Measurements from ENCODE around the gene FBXO42. TPM values are rescaled to one million over a fixed set of nuclear protein-coding genes. Genes with fewer than 3 reads are reported as not detected.
"Not testable (repeated sequence)": the region's sequence is repeated elsewhere in the genome, so short reads cannot be mapped to it uniquely, and the experiment has no call there.

Gene FBXO42
- total RNA-seq, 1 experiment from 2014 or later: 21.9 TPM

DNA sequence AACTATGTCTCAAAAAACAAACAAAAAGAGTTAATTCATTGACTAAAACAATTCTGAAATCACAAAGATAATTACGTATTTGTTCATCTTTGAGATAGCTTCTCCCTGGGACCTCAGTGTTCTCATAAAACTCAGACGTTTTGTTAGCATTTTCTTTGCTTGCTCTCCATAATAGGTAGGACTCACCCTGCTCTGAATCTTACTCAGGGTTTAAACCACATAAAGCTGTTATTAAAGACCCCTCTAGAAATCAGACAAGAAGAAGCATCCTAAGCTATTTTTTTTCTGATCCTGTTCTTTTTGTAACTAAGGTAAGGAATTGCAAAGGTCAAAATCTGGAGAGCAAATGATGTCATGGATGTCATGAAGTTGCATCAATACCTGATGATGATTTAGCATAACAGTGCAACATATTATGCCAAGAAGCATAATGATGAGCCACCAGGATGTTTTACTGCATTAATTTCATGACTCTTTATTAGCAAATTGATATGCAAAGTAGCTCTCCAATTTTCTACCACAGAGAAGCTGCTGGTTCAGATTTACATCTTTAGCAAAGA, 2.4 kb downstream of the FBXO42 start:
- intact Hi-C loops (cut with micrococcal nuclease): loop anchor here (5.0 kb wide), 1 partner anchor 58 kb away; no protein-coding TSS in a partner anchor
- DNase-seq (ENCODE audit: unreplicated experiment): no peak
- POLR2A ChIA-PET: interaction anchor here (0.6 to 4.2 kb wide), 13 partner anchors 14 to 555 kb away, joined by 3 to 51 read pairs (median 3); partner anchors contain the start of genes RNU1-1 and SZRD1
- H3K36me3 Mint-ChIP-seq (ENCODE audit: insufficient read depth, unreplicated experiment): no peaks in the 10 kb centered on the region
- CTCF ChIA-PET: interaction anchor here (1.0 kb wide), 1 partner anchor 56 kb away, joined by 3 read pairs; no protein-coding TSS in a partner anchor
- H3K27ac Mint-ChIP-seq (ENCODE audit: low read depth, unreplicated experiment): no peak overlapping the region
- H3K9me3 Mint-ChIP-seq (ENCODE audit: unreplicated experiment): no peaks in the 10 kb centered on the region
- TF ChIP-seq, protein P1, sequence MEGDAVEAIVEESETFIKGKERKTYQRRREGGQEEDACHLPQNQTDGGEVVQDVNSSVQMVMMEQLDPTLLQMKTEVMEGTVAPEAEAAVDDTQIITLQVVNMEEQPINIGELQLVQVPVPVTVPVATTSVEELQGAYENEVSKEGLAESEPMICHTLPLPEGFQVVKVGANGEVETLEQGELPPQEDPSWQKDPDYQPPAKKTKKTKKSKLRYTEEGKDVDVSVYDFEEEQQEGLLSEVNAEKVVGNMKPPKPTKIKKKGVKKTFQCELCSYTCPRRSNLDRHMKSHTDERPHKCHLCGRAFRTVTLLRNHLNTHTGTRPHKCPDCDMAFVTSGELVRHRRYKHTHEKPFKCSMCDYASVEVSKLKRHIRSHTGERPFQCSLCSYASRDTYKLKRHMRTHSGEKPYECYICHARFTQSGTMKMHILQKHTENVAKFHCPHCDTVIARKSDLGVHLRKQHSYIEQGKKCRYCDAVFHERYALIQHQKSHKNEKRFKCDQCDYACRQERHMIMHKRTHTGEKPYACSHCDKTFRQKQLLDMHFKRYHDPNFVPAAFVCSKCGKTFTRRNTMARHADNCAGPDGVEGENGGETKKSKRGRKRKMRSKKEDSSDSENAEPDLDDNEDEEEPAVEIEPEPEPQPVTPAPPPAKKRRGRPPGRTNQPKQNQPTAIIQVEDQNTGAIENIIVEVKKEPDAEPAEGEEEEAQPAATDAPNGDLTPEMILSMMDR (IDR thresholded peaks at IDR 0.05; ENCODE audit: unreplicated experiment): no peak
- H3K27me3 Mint-ChIP-seq (ENCODE audit: insufficient read depth, unreplicated experiment): no peaks in the 10 kb centered on the region
- H3K4me3 Mint-ChIP-seq (ENCODE audit: unreplicated experiment): peak overlapping the region; percentile 87
- peaks cover 21% of the 10 kb centered on the region for H3K4me1 Mint-ChIP-seq (ENCODE audit: insufficient read depth, unreplicated experiment)
- no TSS peak for BruUV-seq (replicated peaks)

DNA sequence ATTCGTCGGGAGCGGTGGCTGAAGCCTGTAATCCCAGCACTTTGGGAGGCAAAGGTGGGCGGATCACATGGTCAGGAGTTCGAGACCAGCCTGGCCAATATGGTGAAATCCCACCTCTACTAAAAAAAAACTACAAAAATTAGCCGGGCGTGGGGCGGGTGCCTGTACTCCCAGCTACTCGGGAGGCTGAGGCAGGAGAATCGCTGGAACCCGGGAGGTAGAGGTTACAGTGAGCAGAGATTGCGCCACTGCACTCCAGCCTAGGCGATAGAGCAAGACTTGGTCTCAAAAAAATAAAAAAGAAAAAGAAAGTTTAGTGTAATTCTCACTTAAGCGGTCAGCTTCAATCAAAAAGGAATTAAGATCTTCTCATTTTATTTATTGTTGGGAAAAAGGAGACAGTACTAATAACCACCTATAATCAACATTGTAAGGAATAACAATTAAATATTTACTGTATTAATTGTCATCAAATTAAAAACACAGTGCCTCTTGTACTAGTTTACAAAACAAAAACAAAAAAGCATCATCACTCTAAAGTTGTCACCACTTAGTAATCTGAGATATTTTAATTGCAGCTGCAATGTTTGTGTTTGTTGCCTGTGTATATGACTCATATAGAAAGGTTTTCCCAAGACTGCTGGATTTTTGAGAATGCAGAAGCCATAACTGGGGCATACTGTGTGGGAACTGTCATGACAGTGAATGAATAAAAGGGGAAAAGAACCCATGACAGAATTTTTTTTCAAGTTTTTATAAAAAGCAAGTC, 3.7 kb downstream of the FBXO42 start:
- Mint-ChIP-seq H3K36me3 (ENCODE audit: insufficient read depth, unreplicated experiment) (no peaks in the 10 kb centered on the region), H3K4me1 (ENCODE audit: insufficient read depth, unreplicated experiment) (peaks cover 21% of the 10 kb centered on the region), H3K9me3 (ENCODE audit: unreplicated experiment) (no peaks in the 10 kb centered on the region), H3K4me3 (ENCODE audit: unreplicated experiment) (no peak overlapping the region), H3K27me3 (ENCODE audit: insufficient read depth, unreplicated experiment) (no peaks in the 10 kb centered on the region), H3K27ac (ENCODE audit: low read depth, unreplicated experiment) (peak overlapping the region; percentile 64)
- TF ChIP-seq, protein P1 (IDR thresholded peaks at IDR 0.05; ENCODE audit: unreplicated experiment): no peak
- peak; percentile 69 for DNase-seq (ENCODE audit: unreplicated experiment)
- BruUV-seq (replicated peaks): no TSS peak
- intact Hi-C loops (cut with micrococcal nuclease): no loop called here
- CTCF ChIA-PET: interaction anchor here (0.7 to 1.2 kb wide), 2 partner anchors 9 to 105 kb away, joined by 3 to 4 read pairs; no protein-coding TSS in a partner anchor
- POLR2A ChIA-PET: interaction anchor here (0.6 to 2.4 kb wide), 10 partner anchors 13 to 207 kb away, joined by 3 to 7 read pairs (median 4); partner anchors contain the start of genes CPLANE2 and SZRD1

DNA sequence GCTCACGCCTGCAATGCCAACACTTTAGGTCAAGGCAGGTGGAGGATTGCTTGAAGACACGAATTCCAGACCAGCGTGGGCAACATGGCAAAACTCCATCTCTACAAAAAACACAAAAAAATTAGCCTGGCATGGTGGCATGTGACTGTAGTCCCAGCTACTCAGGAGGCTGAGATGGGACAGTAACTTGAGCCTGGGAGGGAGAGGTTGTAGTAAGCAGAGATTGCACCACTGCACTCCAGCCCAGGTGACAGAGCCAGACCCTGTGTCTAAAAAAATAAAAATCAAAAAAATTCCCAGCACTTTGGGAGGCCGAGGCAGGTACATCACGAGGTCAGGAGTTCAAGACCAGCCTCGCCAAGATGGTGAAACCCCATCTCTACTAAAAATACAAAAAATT, 9.0 kb downstream of the FBXO42 start:
- BruUV-seq (replicated peaks); DNase-seq (ENCODE audit: unreplicated experiment); H3K27me3 Mint-ChIP-seq (ENCODE audit: insufficient read depth, unreplicated experiment); H3K4me1 Mint-ChIP-seq (ENCODE audit: insufficient read depth, unreplicated experiment); H3K9me3 Mint-ChIP-seq (ENCODE audit: unreplicated experiment); H3K27ac Mint-ChIP-seq (ENCODE audit: low read depth, unreplicated experiment); H3K4me3 Mint-ChIP-seq (ENCODE audit: unreplicated experiment); intact Hi-C loops (cut with micrococcal nuclease); CTCF ChIA-PET: not testable (repeated sequence)
- H3K36me3 Mint-ChIP-seq (ENCODE audit: insufficient read depth, unreplicated experiment): peaks cover 17% of the 10 kb centered on the region
- POLR2A ChIA-PET: interaction anchor here (2.3 kb wide), 1 partner anchor 9 kb away, joined by 6 read pairs; the partner anchor contains the start of gene FBXO42

DNA sequence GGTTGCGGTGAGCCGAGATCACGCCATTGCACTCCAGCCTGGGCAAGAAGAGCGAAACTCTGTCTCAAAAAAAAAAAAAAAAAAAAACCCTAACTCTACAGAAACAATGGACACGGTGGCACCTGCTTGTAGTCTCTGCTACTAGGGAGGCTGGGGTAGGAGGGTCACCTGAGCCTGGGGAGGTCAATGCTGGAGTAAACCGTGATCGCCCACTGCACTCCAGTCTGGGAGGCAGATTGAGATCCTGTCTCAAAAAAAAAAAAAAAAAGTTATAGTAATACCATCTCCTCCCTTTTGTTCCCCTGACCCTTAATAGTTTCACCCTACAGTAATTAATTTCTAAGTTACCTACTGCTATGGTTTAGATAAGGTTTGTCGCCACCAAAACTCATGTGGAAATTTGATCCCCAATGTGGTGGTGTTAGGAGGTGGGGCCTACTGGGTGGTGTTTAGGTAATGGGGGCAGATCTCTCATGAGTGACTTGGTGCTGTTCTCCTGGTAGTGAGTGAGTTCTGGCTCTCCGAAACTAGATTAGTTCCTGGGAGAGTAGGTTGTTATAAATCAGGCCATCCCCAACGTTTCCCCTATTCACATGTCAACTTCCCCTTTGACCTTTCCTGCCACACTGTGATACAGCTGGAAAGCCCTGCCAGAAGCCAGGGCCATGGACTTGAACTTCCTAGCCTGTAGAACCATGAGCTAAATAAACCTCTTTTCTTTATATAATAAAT, 9.8 kb downstream of the FBXO42 start:
- BruUV-seq (replicated peaks): no TSS peak
- Mint-ChIP-seq H3K27me3 (ENCODE audit: insufficient read depth, unreplicated experiment) (no peaks in the 10 kb centered on the region), H3K4me3 (ENCODE audit: unreplicated experiment) (no peak overlapping the region), H3K36me3 (ENCODE audit: insufficient read depth, unreplicated experiment) (peaks cover 17% of the 10 kb centered on the region), H3K4me1 (ENCODE audit: insufficient read depth, unreplicated experiment) (peaks cover 5% of the 10 kb centered on the region), H3K27ac (ENCODE audit: low read depth, unreplicated experiment) (no peak overlapping the region), H3K9me3 (ENCODE audit: unreplicated experiment) (no peaks in the 10 kb centered on the region)
- POLR2A ChIA-PET: interaction anchor here (1.4 to 2.3 kb wide), 2 partner anchors 10 to 12 kb away, joined by 3 to 6 read pairs; partner anchors contain the start of gene FBXO42
- intact Hi-C loops (cut with micrococcal nuclease): no loop called here
- TF ChIP-seq, protein P1 (IDR thresholded peaks at IDR 0.05; ENCODE audit: unreplicated experiment): no peak
- DNase-seq (ENCODE audit: unreplicated experiment): no peak
- CTCF ChIA-PET: no interaction called here
